Liver (tissue), 3 donors: Measurements from ENCODE around the gene UVSSA.

ENCODE experiments used
- CTCF ChIP-seq: fragments of 150-350 bp; IDR thresholded peaks from 2 replicates; pipeline ENCODE4 v1.5.1; 2017; ENCODE audit warnings: improper control_type of control experiment, low read depth, low read length; ENCODE audit not compliant: missing input control
- EGR1 ChIP-seq, 2 donors: IDR thresholded peaks; 2 replicates each; pipeline ENCODE4 v1.6.1; 2016 to 2018; ENCODE audit warnings: antibody characterized with exemption in 2 of 2, low read depth in 2 of 2
- GABPA ChIP-seq, 2 donors: IDR thresholded peaks in 1 of 2; conservative IDR thresholded peaks in 1 of 2; 2 replicates each; pipeline ENCODE4 v1.6.1; 2016; ENCODE audit warnings: antibody characterized with exemption in 2 of 2, mild to moderate bottlenecking in 1 of 2, moderate library complexity in 1 of 2
- JUND ChIP-seq, 2 donors: IDR thresholded peaks; 2 replicates each; pipeline ENCODE4 v1.6.1; 2016; ENCODE audit warnings: antibody characterized with exemption in 2 of 2
- RXRA ChIP-seq, 2 donors: IDR thresholded peaks; 2 replicates each; pipeline ENCODE4 v1.6.1; 2017 to 2018; ENCODE audit warnings: antibody characterized with exemption in 2 of 2, mild to moderate bottlenecking in 1 of 2
- SP1 ChIP-seq: IDR thresholded peaks from 2 replicates; pipeline ENCODE4 v1.6.1; 2018; ENCODE audit warnings: antibody characterized with exemption, mild to moderate bottlenecking
- TAF1 ChIP-seq: conservative IDR thresholded peaks from 2 replicates; pipeline ENCODE4 v1.6.1; 2016; ENCODE audit warnings: antibody characterized with exemption, mild to moderate bottlenecking
- YY1 ChIP-seq: IDR thresholded peaks from 2 replicates; pipeline ENCODE4 v1.6.1; 2016; ENCODE audit warnings: antibody characterized with exemption, mild to moderate bottlenecking
- TF ChIP-seq, protein P1 (sequence below): IDR thresholded peaks from 2 replicates; pipeline ENCODE4 v1.6.1; 2016; ENCODE audit warnings: antibody characterized with exemption, mild to moderate bottlenecking
- TF ChIP-seq, protein P2 (sequence below): IDR thresholded peaks from 2 replicates; pipeline ENCODE4 v1.6.1; 2016; ENCODE audit warnings: antibody characterized with exemption
- donor health status: healthy.
- donor health status: healthy.

GRCh38 chr4:1334579-1334895, 12.5 kb upstream of the UVSSA start:
- TF ChIP-seq YY1 (no peak), CTCF (no peak), TAF1 (no peak), GABPA (IDR thresholded peaks at IDR 0.05 in 1 of 2, conservative IDR thresholded peaks at IDR 0.05 in 1 of 2) (no peak), JUND (IDR thresholded peaks at IDR 0.05) (no peak), RXRA (IDR thresholded peaks at IDR 0.05) (no peak), EGR1 (IDR thresholded peaks at IDR 0.05; ENCODE audit: low read depth in 2 of 2) (no peak), SP1 (no peak)
- TF ChIP-seq, protein P1, sequence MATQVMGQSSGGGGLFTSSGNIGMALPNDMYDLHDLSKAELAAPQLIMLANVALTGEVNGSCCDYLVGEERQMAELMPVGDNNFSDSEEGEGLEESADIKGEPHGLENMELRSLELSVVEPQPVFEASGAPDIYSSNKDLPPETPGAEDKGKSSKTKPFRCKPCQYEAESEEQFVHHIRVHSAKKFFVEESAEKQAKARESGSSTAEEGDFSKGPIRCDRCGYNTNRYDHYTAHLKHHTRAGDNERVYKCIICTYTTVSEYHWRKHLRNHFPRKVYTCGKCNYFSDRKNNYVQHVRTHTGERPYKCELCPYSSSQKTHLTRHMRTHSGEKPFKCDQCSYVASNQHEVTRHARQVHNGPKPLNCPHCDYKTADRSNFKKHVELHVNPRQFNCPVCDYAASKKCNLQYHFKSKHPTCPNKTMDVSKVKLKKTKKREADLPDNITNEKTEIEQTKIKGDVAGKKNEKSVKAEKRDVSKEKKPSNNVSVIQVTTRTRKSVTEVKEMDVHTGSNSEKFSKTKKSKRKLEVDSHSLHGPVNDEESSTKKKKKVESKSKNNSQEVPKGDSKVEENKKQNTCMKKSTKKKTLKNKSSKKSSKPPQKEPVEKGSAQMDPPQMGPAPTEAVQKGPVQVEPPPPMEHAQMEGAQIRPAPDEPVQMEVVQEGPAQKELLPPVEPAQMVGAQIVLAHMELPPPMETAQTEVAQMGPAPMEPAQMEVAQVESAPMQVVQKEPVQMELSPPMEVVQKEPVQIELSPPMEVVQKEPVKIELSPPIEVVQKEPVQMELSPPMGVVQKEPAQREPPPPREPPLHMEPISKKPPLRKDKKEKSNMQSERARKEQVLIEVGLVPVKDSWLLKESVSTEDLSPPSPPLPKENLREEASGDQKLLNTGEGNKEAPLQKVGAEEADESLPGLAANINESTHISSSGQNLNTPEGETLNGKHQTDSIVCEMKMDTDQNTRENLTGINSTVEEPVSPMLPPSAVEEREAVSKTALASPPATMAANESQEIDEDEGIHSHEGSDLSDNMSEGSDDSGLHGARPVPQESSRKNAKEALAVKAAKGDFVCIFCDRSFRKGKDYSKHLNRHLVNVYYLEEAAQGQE, result no peak
- TF ChIP-seq, protein P2, sequence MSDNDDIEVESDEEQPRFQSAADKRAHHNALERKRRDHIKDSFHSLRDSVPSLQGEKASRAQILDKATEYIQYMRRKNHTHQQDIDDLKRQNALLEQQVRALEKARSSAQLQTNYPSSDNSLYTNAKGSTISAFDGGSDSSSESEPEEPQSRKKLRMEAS, result no peak
